GM10266 (cell line): ENCODE results near the gene SAMD4A.

Experiments
- DNase-seq: peaks from one replicate; pipeline ENCODE4 v3.0.0; 2012; ENCODE audit errors: extremely low spot score
- TF ChIP-seq, protein P1 (sequence below): IDR thresholded peaks from 2 replicates; pipeline ENCODE4 v1.5.1; 2012; ENCODE audit warnings: mild to moderate bottlenecking, low read depth; ENCODE audit not compliant: control insufficient read depth, insufficient read depth; ENCODE audit errors: missing control alignments

The SAMD4A gene

DNA sequence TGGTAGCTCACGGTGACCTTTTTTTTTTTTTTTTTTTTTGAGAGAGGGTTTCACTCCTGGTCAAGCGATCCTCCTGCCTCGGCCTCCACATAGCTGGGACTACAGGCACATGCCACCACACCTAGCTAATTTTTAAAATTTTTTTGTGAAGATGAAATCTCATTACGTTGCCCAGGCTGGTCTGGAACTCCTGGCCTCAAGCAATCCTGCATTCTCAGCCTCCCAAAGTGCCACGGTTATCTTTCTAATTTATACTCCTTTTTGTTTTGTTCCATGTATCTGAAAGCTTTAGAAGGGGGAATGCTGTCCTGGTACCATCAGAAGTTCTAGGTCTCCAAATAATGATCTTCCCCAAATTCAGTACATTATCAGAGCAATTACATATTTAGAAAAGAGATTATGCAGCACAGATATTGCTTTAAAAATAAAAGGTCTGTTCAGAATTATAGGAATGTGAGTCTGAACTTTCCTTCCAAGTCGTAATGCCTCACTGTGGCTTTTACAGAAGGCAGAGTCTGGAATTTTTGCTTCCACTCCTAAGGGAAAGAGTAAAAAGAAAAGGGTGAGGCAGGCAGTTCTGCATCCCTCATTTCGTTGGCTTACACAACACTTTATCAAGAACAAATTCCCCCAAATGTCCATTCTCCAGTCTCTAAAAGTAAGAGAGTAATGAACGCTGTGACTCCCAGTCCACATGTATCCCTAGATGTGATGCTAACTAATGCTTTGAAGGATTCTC lies 262.7 kb downstream of the SAMD4A start:
- TF ChIP-seq, protein P1, sequence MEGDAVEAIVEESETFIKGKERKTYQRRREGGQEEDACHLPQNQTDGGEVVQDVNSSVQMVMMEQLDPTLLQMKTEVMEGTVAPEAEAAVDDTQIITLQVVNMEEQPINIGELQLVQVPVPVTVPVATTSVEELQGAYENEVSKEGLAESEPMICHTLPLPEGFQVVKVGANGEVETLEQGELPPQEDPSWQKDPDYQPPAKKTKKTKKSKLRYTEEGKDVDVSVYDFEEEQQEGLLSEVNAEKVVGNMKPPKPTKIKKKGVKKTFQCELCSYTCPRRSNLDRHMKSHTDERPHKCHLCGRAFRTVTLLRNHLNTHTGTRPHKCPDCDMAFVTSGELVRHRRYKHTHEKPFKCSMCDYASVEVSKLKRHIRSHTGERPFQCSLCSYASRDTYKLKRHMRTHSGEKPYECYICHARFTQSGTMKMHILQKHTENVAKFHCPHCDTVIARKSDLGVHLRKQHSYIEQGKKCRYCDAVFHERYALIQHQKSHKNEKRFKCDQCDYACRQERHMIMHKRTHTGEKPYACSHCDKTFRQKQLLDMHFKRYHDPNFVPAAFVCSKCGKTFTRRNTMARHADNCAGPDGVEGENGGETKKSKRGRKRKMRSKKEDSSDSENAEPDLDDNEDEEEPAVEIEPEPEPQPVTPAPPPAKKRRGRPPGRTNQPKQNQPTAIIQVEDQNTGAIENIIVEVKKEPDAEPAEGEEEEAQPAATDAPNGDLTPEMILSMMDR: no peak
- no peak for DNase-seq

DNA sequence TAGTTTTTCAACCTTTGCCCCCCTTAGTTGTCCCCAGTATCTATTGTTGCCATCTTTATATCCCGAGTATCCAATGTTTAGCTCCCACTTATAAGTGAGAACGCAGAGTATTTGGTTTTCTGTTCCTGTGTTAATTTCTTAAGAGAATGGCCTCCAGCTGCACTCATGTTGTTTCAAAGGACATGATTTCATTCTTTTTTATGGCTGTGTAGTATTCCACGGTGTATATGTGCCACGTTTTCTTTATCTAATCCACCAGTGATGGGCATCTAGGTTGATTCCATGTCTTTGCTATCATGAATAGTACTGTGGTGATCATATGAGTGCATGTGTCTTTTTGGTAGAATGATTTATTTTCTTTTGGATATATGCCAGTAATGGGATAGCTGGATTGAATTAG lies 263.7 kb downstream of the SAMD4A start:
- DNase-seq: no peak
- TF ChIP-seq, protein P1: no peak

DNA sequence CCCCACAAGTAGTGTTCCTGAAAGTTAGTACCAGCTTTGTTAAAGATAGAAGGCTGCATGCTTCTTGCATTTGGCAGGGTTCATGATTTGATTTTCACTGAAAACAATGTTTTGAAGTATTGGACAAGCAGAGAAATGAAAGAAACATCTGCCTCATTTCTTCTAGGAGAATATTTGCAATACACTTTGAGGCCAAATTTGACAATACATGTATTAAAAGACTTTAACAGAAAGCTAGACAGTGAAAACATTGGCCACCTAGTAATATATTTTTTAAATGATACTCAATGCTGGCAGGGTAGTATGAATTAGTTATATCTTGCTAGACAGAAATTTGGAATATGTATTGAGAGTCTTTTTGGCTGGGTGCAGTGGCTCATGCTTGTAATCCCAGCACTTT lies 267.2 kb downstream of the SAMD4A start:
- no peak for DNase-seq
- TF ChIP-seq, protein P1: no peak

DNA sequence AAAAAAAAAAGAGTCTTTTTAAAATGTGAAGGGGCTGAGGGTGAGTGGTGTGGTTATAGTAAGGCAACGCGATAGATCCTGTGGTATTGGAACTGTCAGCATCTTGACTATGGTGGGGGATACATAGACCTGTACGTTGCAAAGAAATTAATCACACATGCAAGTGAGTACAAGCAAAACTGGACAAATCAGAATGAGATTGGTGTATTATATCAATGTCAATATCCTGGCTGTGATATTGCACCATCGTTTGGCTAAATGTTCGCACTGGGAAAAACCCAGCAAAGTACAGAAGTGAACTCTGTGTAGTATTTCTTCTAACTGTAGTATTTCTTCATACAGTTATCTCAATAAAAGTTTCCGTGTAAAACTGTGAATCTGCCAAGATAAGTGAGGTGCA lies 267.8 kb downstream of the SAMD4A start:
- no peak for DNase-seq
- TF ChIP-seq, protein P1: no peak

DNA sequence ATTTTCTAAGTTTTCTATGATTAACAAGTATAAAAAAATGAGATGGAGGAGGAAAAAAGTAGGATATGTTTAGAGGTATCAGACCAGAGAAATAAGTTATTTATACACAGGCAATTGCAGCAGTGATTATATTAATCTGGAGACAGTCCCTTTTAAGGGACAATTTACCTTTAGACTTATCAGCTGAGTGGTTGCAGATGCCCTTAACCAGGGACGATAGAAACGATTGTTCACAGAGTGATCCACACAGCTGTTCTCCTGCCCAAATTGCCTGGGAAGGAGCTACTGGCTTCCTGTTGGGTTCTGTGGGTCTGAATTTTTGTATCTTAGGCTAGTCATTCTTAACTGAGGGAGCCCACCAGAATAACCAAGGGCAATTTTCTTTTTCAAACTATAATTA lies 269.3 kb downstream of the SAMD4A start:
- DNase-seq: no peak
- TF ChIP-seq, protein P1: no peak

DNA sequence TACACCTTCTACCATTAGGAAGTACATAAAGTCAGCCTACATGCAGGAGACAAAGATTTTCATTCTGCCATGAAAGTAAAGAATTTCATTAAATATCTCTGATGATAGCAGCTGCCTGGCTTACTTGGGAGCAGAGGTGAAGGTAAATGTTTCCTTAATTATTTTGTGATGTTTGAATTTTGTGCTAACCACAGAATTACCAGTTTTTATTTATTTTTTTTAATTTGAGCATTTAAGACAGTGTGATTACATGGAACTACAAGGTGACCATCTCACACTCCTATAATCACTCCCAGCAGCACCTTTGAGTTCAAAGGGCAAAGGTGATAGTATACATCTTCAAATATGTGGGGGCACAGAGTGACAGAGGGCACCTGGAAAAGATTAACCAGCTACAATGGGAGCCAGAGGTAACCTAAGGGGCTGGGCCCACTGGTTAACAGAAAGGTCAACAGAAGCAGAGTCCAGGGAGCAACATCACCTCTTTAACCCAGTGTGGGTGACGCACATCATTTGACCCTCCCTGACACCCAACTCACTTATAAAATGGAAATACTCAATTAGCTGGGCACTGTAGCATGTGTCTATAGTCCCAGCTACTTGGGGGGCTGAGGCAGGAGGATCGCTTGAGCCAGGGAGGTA lies 270.7 kb downstream of the SAMD4A start:
- TF ChIP-seq, protein P1: no peak
- no peak for DNase-seq

DNA sequence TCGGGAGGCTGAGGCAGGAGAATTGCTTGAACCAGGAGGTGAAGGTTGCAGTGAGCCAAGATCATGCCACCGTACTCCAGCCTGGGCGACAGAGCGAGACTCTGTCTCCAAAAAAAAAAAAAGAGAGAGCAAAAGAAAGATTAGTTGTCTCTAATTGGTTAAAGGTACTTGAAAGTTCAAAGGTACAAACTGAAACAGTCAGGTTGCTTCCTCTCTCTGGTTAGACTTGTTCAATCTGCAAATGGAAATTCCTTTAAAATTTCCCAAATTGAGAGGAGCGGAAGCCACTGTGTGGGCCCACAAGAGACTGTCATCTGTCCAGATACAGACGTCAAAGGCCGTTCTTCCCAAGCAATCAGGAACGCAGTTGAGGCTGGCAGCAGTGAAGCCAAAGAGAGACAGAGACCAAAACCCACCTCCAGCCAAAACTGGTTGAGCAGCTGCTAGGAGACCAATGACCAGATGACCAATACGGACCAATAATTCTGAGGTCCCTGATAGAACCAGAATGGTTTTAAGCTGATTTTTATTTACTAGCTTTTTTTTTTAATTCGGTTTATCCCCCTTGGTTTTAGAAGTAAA lies 272.1 kb downstream of the SAMD4A start:
- DNase-seq: no peak

More for the DNA sequence above, 272.1 kb downstream of the SAMD4A start:
- TF ChIP-seq, protein P1: no peak
